ENCODE data around the gene FBXW11. TPM values are rescaled to one million over a fixed set of nuclear protein-coding genes. Genes with fewer than 3 reads are reported as not detected.
A peak's percentile ranks its signal among the peaks of the same experiment; 100 is the strongest.

FBXW11 gene
- total and polyA plus RNA-seq, 4 donors: 7.6 to 87.5 (median 35.2) TPM

GRCh38 chr5:171913987-171914273 lies 92.5 kb downstream of the FBXW11 start:
- Histone ChIP-seq H3K27ac (ENCODE audit: low read depth in 1 of 2, low read length in 1 of 2) (no peak overlapping the region), H3K4me1 (ENCODE audit: control insufficient read depth in 5 of 5, insufficient read depth in 5 of 5, low read length in 5 of 5) (peaks cover 2 to 18% (median 7%) of the 10 kb centered on the region in 5 donors)

GRCh38 chr5:171911152-171911551 lies 95.3 kb downstream of the FBXW11 start:
- DNase-seq (no peak), ATAC-seq (ENCODE audit: insufficient read depth, low FRiP score) (no peak)
- whole genome bisulfite sequencing, 2 donors: 76 to 82% methylated on average over 2 of the region's 2 CpGs
- no peak overlapping the region for H3K4me3 ChIP-seq
- peaks cover 2 to 7% (median 5%) of the 10 kb centered on the region in 4 donors for H3K36me3 ChIP-seq (ENCODE audit: control insufficient read depth in 4 of 4, insufficient read depth in 4 of 4, low read length in 4 of 4)
- H3K4me1 ChIP-seq (ENCODE audit: control insufficient read depth in 5 of 5, insufficient read depth in 5 of 5, low read length in 5 of 5): peaks cover 2 to 14% (median 7%) of the 10 kb centered on the region in 5 donors
- no peaks in the 10 kb centered on the region for H3K9me3 ChIP-seq (ENCODE audit: control insufficient read depth in 4 of 4, insufficient read depth in 3 of 4, low read length in 3 of 4)
- no peaks in the 10 kb centered on the region for H3K27me3 ChIP-seq (ENCODE audit: control insufficient read depth in 3 of 3, insufficient read depth in 3 of 3, low read length in 2 of 3)
- TF ChIP-seq CTCF (IDR thresholded peaks at IDR 0.05; ENCODE audit: control extremely low read depth, extremely low read depth): no peak
- no peak overlapping the region for H3K9ac ChIP-seq (ENCODE audit: insufficient read depth in 1 of 2, low read length in 2 of 2)
- no peak overlapping the region for H3K27ac ChIP-seq (ENCODE audit: low read depth in 1 of 2, low read length in 1 of 2)

More at GRCh38 chr5:171913987-171914273, 92.5 kb downstream of the FBXW11 start:
- no peak for DNase-seq
- Histone ChIP-seq H3K9me3 (ENCODE audit: control insufficient read depth in 4 of 4, insufficient read depth in 3 of 4, low read length in 3 of 4) (no peaks in the 10 kb centered on the region), H3K9ac (ENCODE audit: insufficient read depth in 1 of 2, low read length in 2 of 2) (no peak overlapping the region), H3K36me3 (ENCODE audit: control insufficient read depth in 4 of 4, insufficient read depth in 4 of 4, low read length in 4 of 4) (peaks cover 2 to 7% (median 5%) of the 10 kb centered on the region in 4 donors), H3K27me3 (ENCODE audit: control insufficient read depth in 3 of 3, insufficient read depth in 3 of 3, low read length in 2 of 3) (no peaks in the 10 kb centered on the region), H3K4me3 (no peak overlapping the region)
- no peak for TF ChIP-seq CTCF (IDR thresholded peaks at IDR 0.05; ENCODE audit: control extremely low read depth, extremely low read depth)
- no peak for ATAC-seq (ENCODE audit: insufficient read depth, low FRiP score)

GRCh38 chr5:171908638-171909037 lies 97.8 kb downstream of the FBXW11 start:
- peak; percentile 63 for ATAC-seq (ENCODE audit: insufficient read depth, low FRiP score)
- Histone ChIP-seq H3K27me3 (ENCODE audit: control insufficient read depth in 3 of 3, insufficient read depth in 3 of 3, low read length in 2 of 3) (no peaks in the 10 kb centered on the region), H3K36me3 (ENCODE audit: control insufficient read depth in 4 of 4, insufficient read depth in 4 of 4, low read length in 4 of 4) (peaks cover 2 to 7% (median 5%) of the 10 kb centered on the region in 4 donors), H3K27ac (ENCODE audit: low read depth in 1 of 2, low read length in 1 of 2) (no peak overlapping the region), H3K9ac (ENCODE audit: insufficient read depth in 1 of 2, low read length in 2 of 2) (no peak overlapping the region), H3K9me3 (ENCODE audit: control insufficient read depth in 4 of 4, insufficient read depth in 3 of 4, low read length in 3 of 4) (no peaks in the 10 kb centered on the region), H3K4me3 (no peak overlapping the region), H3K4me1 (ENCODE audit: control insufficient read depth in 5 of 5, insufficient read depth in 5 of 5, low read length in 5 of 5) (peaks cover 0 to 8% (median 2%) of the 10 kb centered on the region in 5 donors)
- no peak for TF ChIP-seq CTCF (IDR thresholded peaks at IDR 0.05; ENCODE audit: control extremely low read depth, extremely low read depth)
- peak in 1 of 3 donors; percentile 35 for DNase-seq
- 71 to 88% methylated on average over 3 of the region's 3 CpGs for whole genome bisulfite sequencing, 2 donors

GRCh38 chr5:171907725-171908343 lies 98.6 kb downstream of the FBXW11 start:
- Histone ChIP-seq H3K9me3 (ENCODE audit: control insufficient read depth in 4 of 4, insufficient read depth in 3 of 4, low read length in 3 of 4) (no peaks in the 10 kb centered on the region), H3K4me3 (no peak overlapping the region), H3K4me1 (ENCODE audit: control insufficient read depth in 5 of 5, insufficient read depth in 5 of 5, low read length in 5 of 5) (peaks cover 0 to 4% (median 1%) of the 10 kb centered on the region in 5 donors), H3K9ac (ENCODE audit: insufficient read depth in 1 of 2, low read length in 2 of 2) (no peak overlapping the region), H3K36me3 (ENCODE audit: control insufficient read depth in 4 of 4, insufficient read depth in 4 of 4, low read length in 4 of 4) (peaks cover 2 to 7% (median 5%) of the 10 kb centered on the region in 4 donors), H3K27ac (ENCODE audit: low read depth in 1 of 2, low read length in 1 of 2) (no peak overlapping the region), H3K27me3 (ENCODE audit: control insufficient read depth in 3 of 3, insufficient read depth in 3 of 3, low read length in 2 of 3) (no peaks in the 10 kb centered on the region)
- peak; percentile 50 for TF ChIP-seq CTCF (IDR thresholded peaks at IDR 0.05; ENCODE audit: control extremely low read depth, extremely low read depth)
- 28 to 34% methylated on average over 4 of the region's 4 CpGs for WGBS, 2 donors
- ATAC-seq (ENCODE audit: insufficient read depth, low FRiP score): no peak
- DNase-seq: peak; percentile 59 to 85 (median 85)
